GM19455 (cell line): ENCODE data around the gene DOK5.

Source experiments
- ATAC-seq: cut with Tn5 transposase; IDR thresholded peaks from one replicate; pipeline ENCODE4 v1.9.1; 2021; ENCODE audit not compliant: unreplicated experiment

DOK5 gene

GRCh38 chr20:54556406-54556805 is 81.0 kb downstream of the DOK5 start:
- no peak for ATAC-seq

- no peak for ATAC-seq
Observed at GRCh38 chr20:54557806-54558590, 82.6 kb downstream of the DOK5 start.

GRCh38 chr20:54559890-54560289 is 84.5 kb downstream of the DOK5 start:
- ATAC-seq = no peak

GRCh38 chr20:54560357-54560756 is 85.0 kb downstream of the DOK5 start:
- no peak for ATAC-seq

GRCh38 chr20:54565255-54565654 is 89.9 kb downstream of the DOK5 start:
- ATAC-seq = no peak

- no peak for ATAC-seq
Observed at GRCh38 chr20:54566031-54566688, 90.8 kb downstream of the DOK5 start.

- no peak for ATAC-seq
Observed at GRCh38 chr20:54570561-54570960, 95.2 kb downstream of the DOK5 start.

GRCh38 chr20:54572665-54573435 is 97.5 kb downstream of the DOK5 start:
- no peak for ATAC-seq

- no peak for ATAC-seq
Observed at GRCh38 chr20:54573838-54574237, 98.4 kb downstream of the DOK5 start.

- ATAC-seq = no peak
Observed at GRCh38 chr20:54576518-54576917, 101.1 kb downstream of the DOK5 start.

- ATAC-seq = no peak
Observed at GRCh38 chr20:54577637-54578036, 102.2 kb downstream of the DOK5 start.

- no peak for ATAC-seq
Observed at GRCh38 chr20:54585217-54585616, 109.8 kb downstream of the DOK5 start.

GRCh38 chr20:54587408-54587807 is 112.0 kb downstream of the DOK5 start:
- ATAC-seq = no peak

- ATAC-seq = no peak
Observed at GRCh38 chr20:54589402-54590030, 114.1 kb downstream of the DOK5 start.

- no peak for ATAC-seq
Observed at GRCh38 chr20:54590856-54591255, 115.5 kb downstream of the DOK5 start.

- ATAC-seq = no peak
Observed at GRCh38 chr20:54596651-54597050, 121.3 kb downstream of the DOK5 start.

GRCh38 chr20:54598352-54598751 is 123.0 kb downstream of the DOK5 start:
- no peak for ATAC-seq

GRCh38 chr20:54600634-54601033 is 125.2 kb downstream of the DOK5 start:
- ATAC-seq = no peak

GRCh38 chr20:54601831-54602515 is 126.6 kb downstream of the DOK5 start:
- ATAC-seq = no peak

GRCh38 chr20:54605319-54605718 is 129.9 kb downstream of the DOK5 start:
- no peak for ATAC-seq

- no peak for ATAC-seq
Observed at GRCh38 chr20:54606380-54606779, 131.0 kb downstream of the DOK5 start.
